NCI-H1048 (cell line): Measurements from ENCODE around the gene SORCS3.

Source experiments
- DNase-seq: peaks from one replicate; lab custom pipeline; 2025; lab: John Stamatoyannopoulos, UW

The SORCS3 gene

GRCh38 chr10:105185161-105185560, 544.1 kb downstream of the SORCS3 start:
- DNase-seq, result no peak

- DNase-seq, result no peak
Measured at GRCh38 chr10:105187243-105187642, 546.2 kb downstream of the SORCS3 start.

- DNase-seq, result no peak
Measured at GRCh38 chr10:105188737-105189462, 547.8 kb downstream of the SORCS3 start.

GRCh38 chr10:105189463-105189800, 548.3 kb downstream of the SORCS3 start:
- no peak for DNase-seq

GRCh38 chr10:105192146-105192545, 551.1 kb downstream of the SORCS3 start:
- no peak for DNase-seq

GRCh38 chr10:105192861-105193260, 551.8 kb downstream of the SORCS3 start:
- no peak for DNase-seq

GRCh38 chr10:105195831-105196230, 554.7 kb downstream of the SORCS3 start:
- DNase-seq, result peak; percentile 15

GRCh38 chr10:105197598-105198364, 556.7 kb downstream of the SORCS3 start:
- DNase-seq, result no peak

- no peak for DNase-seq
Measured at GRCh38 chr10:105206616-105207015, 565.5 kb downstream of the SORCS3 start.

GRCh38 chr10:105207476-105207995, 566.4 kb downstream of the SORCS3 start:
- no peak for DNase-seq

GRCh38 chr10:105210546-105210945, 569.5 kb downstream of the SORCS3 start:
- DNase-seq, result no peak

- DNase-seq, result no peak
Measured at GRCh38 chr10:105237685-105238084, 596.6 kb downstream of the SORCS3 start.

- DNase-seq, result no peak
Measured at GRCh38 chr10:105239311-105240219, 598.5 kb downstream of the SORCS3 start.

GRCh38 chr10:105241254-105241653, 600.2 kb downstream of the SORCS3 start:
- DNase-seq, result no peak

- DNase-seq, result no peak
Measured at GRCh38 chr10:105243381-105243780, 602.3 kb downstream of the SORCS3 start.

- no peak for DNase-seq
Measured at GRCh38 chr10:105243825-105244224, 602.7 kb downstream of the SORCS3 start.

- DNase-seq, result no peak
Measured at GRCh38 chr10:105247831-105248499, 606.9 kb downstream of the SORCS3 start.

- no peak for DNase-seq
Measured at GRCh38 chr10:105252911-105253310, 611.8 kb downstream of the SORCS3 start.

- DNase-seq, result no peak
Measured at GRCh38 chr10:105253515-105254212, 612.6 kb downstream of the SORCS3 start.

- no peak for DNase-seq
Measured at GRCh38 chr10:105258036-105258673, 617.1 kb downstream of the SORCS3 start.

GRCh38 chr10:105258674-105259065, 617.6 kb downstream of the SORCS3 start:
- DNase-seq, result no peak
